PC-3 (cell line): ENCODE data around the gene TXLNA.

Experiments
- EZH2phosphoT487 ChIP-seq: fragments of 300-600 bp; sonication (generic); IDR thresholded peaks from 2 replicates; pipeline ENCODE4 v1.6.1; 2018; ENCODE audit warnings: mild to moderate bottlenecking, antibody characterized with exemption, low read length, borderline replicate concordance
- TF ChIP-seq, protein P1 (sequence below): fragments of 300-600 bp; sonication (generic); conservative IDR thresholded peaks from 2 replicates; pipeline ENCODE4 v1.5.1; 2017; ENCODE audit warnings: antibody characterized with exemption, low read depth, mild to moderate bottlenecking, low read length

DNA sequence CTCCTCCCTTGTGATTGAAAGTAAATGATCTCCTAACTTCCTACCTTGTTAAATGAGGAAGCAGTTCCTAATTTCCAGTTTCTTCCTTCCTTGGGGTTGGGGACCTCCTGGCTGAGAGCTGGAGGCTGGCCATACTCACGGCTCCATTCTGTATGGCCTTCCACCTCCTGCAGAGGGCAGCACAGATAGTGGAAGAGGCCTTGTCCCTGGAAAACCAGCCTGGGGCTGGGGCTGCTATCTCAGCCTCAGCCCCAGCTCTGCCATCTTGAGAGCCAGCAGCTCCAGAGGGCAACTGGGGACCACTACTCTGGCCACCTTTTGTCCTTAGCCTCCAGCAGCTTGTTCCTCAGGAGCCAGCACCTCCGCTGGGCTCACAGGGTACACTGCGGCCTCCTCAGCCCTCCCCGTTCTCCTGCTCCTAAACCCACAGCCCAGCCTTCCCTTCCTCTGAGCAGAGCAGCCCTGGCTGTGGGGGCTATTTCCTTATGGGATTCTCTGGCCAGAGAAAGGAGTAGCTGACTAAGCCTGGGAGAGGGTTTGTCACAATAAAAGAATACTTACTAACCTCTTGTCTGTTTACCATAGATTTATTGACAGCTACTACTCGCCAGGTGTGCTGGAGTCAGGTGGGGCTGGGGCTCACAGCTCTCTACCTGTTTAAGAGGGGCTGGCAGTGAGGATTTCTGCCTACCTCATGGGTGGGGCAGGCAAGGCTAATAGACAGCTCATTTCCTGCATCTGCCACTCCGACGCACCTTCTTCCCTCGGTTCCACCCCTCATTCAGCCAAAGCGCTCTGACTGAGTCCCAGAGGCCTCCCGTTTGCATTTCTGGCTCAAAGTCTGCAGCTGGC, 36.4 kb downstream of the TXLNA start:
- TF ChIP-seq, protein P1, sequence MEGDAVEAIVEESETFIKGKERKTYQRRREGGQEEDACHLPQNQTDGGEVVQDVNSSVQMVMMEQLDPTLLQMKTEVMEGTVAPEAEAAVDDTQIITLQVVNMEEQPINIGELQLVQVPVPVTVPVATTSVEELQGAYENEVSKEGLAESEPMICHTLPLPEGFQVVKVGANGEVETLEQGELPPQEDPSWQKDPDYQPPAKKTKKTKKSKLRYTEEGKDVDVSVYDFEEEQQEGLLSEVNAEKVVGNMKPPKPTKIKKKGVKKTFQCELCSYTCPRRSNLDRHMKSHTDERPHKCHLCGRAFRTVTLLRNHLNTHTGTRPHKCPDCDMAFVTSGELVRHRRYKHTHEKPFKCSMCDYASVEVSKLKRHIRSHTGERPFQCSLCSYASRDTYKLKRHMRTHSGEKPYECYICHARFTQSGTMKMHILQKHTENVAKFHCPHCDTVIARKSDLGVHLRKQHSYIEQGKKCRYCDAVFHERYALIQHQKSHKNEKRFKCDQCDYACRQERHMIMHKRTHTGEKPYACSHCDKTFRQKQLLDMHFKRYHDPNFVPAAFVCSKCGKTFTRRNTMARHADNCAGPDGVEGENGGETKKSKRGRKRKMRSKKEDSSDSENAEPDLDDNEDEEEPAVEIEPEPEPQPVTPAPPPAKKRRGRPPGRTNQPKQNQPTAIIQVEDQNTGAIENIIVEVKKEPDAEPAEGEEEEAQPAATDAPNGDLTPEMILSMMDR = peak; percentile 87
- no peak for TF ChIP-seq EZH2phosphoT487
